ENCODE measurements around the gene OPN1SW. TPM values are rescaled to one million over a fixed set of nuclear protein-coding genes. Genes with fewer than 3 reads are reported as not detected.

OPN1SW gene
- total RNA-seq, 1 donor from 2014 or later: not detected

DNA sequence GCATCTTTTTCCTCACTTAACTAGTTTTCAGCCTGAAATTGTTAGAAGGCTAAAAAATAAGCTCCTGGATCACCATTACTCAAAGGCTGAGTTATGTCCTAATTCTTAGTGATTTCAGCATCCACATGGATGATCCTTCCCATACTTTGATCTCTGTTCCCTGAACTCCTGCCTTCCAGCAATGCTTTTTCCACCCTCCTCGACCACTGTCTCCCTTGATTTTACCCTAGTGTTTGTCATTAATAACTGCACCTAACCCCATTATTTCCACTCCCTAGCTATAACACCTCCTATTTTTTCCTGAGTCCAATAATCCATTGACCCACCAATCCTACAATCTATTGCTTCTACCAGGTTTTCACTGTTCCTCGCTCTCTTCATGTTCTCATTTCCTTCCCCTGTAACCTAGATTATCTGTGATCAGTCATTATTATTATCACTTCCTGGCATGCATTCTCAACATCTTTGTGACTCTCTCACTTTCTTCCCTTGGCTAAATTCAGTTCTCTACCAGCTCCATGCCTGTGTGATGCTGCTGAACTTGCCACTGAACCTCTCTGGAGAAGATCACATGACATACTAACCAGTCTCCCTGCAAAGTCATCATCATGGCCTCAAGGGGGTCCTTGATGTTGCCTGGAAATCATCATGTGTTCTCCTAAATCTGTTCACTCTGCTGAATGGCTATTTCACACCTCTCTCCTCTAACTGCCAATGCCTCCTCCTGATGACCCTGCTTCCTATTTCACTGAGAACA lies 42.9 kb downstream of the OPN1SW start:
- DNase-seq (ENCODE audit: low read depth): no peak

GRCh38 chr7:128731184-128731583 lies 44.4 kb downstream of the OPN1SW start:
- DNase-seq (ENCODE audit: low read depth): no peak

GRCh38 chr7:128729494-128729893 lies 46.1 kb downstream of the OPN1SW start:
- DNase-seq (ENCODE audit: low read depth): peak; percentile 81

GRCh38 chr7:128728598-128728997 lies 47.0 kb downstream of the OPN1SW start:
- peak; percentile 21 for DNase-seq (ENCODE audit: low read depth)

DNA sequence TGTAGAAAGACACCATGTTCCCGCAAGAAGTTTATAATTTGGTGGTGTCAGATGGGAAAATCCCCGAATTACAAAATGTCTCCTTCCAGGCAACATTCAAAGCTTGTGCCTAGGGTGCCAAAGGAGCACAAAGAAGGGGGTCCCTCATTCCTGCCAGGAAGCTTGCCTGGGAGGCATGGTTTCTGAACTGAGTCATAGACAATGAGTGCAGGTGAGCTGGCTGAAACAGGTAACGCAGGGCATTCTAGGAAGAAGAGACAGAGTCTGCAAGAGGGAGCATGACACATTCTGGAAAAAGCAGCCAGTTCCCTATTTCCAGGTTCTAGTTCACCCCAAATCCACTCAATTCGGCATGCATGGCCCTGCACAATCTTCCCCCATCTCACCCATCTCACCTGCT lies 48.4 kb downstream of the OPN1SW start:
- no peak for DNase-seq (ENCODE audit: low read depth)

DNA sequence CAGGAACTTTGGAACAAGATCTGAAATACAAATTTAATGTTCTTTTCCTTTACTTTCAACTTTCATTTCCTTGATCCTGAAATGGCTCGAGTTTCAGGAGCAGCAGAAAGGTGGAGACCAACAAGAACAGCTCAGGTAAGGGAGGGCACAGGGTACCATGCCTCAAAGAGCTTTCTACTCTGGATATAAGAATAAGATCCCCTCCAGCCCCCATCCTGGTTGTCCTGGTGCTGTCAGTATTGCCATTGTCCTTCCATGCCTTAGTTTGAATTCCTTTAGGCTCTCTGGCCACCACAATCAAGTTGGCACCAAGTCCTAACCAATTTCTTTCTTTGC lies 48.9 kb downstream of the OPN1SW start:
- DNase-seq (ENCODE audit: low read depth): no peak

DNA sequence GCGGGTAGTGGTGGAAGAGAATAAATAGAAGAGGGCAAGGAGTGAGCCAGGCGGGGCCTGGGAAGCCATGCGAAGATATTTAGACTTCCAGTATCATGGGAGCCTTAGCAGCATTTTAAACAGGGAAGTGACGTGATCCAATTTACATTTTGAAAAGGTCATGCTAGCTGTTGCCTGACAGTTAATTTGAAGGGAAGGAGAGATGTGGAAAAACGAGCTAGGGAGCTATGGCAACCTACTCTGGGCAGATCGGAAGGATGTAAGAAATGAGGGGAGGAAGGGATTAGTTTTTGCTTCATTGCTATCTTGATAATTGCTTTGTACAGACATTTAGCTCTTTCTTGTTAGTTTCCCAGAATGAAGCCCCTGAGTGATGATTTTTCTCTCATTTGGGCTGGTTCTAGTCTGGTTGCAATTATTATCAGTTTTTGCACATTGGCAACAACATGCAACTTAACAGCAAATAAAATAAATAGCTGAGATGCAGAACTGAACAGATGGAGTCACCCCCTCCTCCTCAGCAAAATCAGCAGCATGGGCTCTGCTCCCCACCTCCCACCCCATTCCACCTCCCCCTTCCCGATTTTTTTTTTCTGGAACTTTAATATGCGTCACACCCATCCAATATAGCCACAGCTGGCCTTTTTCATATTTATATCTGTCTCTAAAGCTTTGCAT lies 49.4 kb downstream of the OPN1SW start:
- no peak for DNase-seq (ENCODE audit: low read depth)

GRCh38 chr7:128725531-128725930 lies 50.1 kb downstream of the OPN1SW start:
- DNase-seq (ENCODE audit: low read depth): no peak

DNA sequence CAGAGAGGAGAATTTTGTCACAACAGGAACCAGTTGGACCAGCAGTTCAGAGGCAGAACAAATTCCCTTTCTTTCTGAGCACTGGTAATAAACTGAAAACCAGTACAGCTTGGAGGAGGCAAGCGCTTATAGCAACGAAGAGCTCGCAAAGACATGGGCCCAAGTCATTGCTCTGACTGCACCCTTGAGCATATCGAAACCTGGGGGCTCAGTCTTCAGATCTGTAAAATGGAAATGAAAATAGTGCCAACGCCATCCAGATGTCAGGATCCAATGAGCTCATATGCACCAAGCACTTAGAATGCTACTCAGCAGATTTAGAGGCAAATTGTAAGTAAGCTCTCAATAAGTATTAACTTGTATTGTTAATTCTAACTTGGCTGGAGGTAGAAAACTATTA lies 50.9 kb downstream of the OPN1SW start:
- no peak for DNase-seq (ENCODE audit: low read depth)

Other genes starting within 250 kb of the OPN1SW start
- gene GARIN1A, start 103.5 kb downstream of the OPN1SW start, total RNA-seq: 0.17 and 0.60 TPM in 2 replicates
- gene CALU, start 36.4 kb downstream of the OPN1SW start, total RNA-seq: 394 and 395 TPM in 2 replicates
- 1.3 TPM in 1 of 2 replicates, not detected in the other for gene CCDC136, start 16.2 kb upstream of the OPN1SW start, total RNA-seq
- gene FLNC, start 54.6 kb upstream of the OPN1SW start, total RNA-seq: 29.3 and 56.7 TPM in 2 replicates
- gene ATP6V1F, start 87.1 kb upstream of the OPN1SW start, total RNA-seq: 82.1 and 145 TPM in 2 replicates
- gene KCP, start 134.9 kb upstream of the OPN1SW start, total RNA-seq: 1.9 and 6.8 TPM in 2 replicates
- gene IRF5, start 162.1 kb upstream of the OPN1SW start, total RNA-seq: 5.4 and 7.7 TPM in 2 replicates